ENCODE data around the gene VGLL3.

DNA sequence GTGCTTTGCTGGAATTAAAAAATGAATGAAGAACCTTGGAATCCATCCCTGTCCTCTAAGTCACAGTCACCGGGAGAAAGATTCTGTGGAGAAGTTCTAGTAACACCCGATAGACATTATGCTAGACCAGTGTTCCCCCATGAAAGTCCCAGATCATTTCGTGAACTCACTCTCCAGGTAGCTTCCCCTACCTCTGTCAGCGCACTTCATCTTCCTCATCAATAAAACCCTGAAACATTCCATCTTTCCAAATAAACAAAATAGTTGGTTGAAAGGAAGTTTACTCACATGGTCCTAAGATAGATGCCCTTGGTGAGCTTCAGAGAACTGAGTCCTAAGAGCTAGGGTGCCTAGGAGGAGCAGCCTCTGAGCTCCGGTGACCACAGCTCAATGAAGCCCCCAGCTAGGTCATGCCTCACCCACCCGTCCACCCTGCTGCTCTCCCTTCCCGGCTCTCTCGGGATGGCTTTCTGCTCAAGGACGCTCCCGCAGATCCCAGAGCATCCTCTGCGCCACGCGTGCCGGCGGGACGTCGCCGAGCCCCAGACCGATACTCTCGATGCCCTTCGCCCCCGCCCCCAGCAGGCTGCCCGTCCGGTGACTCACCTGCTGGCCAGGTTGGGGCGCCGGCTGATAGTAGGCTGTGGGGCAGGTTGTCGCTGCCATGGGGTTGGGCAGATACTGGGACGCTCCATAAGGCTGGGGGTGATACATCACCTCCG, 776 bp downstream of the VGLL3 start:
- TF ChIP-seq POLR2A (IDR thresholded peaks at IDR 0.05; ENCODE audit: low read length): no peak
- no peak for TF ChIP-seq GATA1 (IDR thresholded peaks at IDR 0.05; ENCODE audit: low read depth, low read length)
